Measurements from ENCODE around the gene SSTR4.
"Not testable (repeated sequence)": the region's sequence is repeated elsewhere in the genome, so short reads cannot be mapped to it uniquely, and the experiment has no call there.

SSTR4 gene

GRCh38 chr20:23034721-23035671 lies at the start of gene SSTR4:
TSS of gene SSTR4 (plus strand) at chr20:23035312. CDS start at chr20:23035484, 172 bp downstream.
- no peak for DNase-seq (ENCODE audit: low read depth)

- no peak for DNase-seq (ENCODE audit: low read depth)
Measured at GRCh38 chr20:22986601-22987000, 48.5 kb upstream of the SSTR4 start.

DNA sequence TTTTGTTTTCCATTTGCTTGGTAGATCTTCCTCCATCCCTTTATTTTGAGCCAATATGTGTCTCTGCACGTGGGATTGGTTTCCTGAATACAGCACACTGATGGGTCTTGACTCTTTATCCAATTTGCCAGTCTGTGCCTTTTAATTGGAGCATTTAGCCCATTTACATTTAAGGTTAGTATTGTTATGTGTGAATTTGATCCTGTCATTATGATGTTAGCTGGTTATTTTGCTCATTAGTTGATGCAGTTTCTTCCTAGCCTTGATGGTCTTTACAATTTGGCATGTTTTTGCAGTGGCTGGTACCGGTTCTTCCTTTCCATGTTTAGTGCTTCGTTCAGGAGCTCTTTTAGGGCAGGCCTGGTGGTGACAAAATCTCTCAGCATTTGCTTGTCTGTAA lies 43.7 kb upstream of the SSTR4 start:
- DNase-seq (ENCODE audit: low read depth) = not testable (repeated sequence)

DNA sequence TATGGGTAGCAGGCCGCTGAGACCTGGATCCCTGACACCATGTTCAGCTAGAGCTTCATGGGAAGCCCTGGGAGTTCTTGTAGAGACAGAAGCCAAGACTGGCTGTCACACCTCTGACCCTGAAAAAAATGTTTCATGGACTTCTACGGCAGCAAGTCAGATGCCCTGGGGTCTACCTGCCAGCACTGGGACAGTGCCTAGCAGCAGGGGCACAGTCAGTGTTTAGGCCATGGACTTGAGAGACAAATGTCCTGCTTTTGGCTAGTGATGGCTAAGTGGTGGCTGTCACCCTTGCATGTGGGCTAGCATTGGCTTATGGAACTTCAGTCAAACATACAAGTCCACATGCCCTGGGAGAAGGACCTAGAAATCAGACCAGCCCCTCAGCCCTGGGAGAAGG lies 41.3 kb upstream of the SSTR4 start:
- no peak for DNase-seq (ENCODE audit: low read depth)

DNA sequence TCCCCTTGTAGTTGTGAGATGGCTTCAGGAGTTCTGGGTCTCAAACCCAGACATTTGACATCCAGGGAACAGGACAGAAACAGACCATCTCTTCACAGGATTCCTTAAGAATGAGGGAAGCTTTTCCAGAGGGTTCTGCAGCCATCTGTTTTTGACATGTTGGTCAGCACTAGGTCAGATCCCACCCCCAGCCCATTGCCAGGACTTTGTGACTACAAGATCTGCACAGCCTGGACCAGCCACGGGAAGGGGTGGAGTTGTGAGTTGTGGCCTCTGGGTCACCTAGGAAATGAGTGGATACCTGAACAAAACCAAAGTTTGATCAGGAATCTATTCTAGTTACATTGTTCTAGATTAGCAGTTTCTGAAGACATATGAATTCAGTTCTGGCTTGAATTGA lies 39.2 kb upstream of the SSTR4 start:
- DNase-seq (ENCODE audit: low read depth) = no peak

DNA sequence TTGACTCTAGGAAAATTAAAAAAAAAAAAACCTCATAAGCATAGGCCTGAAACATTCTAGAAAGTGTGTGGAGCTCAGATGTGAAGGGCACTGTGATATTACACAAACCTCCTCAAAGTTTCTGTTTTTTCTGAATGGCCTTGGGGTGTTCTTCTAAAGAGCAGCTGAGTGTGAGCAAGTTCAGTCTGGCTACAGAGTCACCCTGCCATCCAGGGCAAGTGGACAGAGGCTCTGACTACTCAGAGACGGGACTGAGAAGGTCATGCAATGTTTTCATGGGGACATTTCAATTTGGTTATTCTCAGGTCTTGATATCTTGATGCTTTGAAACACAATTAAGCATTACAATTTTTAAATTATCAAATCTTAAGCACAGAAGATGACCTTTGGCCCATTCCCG lies 36.6 kb upstream of the SSTR4 start:
- DNase-seq (ENCODE audit: low read depth) = no peak

DNA sequence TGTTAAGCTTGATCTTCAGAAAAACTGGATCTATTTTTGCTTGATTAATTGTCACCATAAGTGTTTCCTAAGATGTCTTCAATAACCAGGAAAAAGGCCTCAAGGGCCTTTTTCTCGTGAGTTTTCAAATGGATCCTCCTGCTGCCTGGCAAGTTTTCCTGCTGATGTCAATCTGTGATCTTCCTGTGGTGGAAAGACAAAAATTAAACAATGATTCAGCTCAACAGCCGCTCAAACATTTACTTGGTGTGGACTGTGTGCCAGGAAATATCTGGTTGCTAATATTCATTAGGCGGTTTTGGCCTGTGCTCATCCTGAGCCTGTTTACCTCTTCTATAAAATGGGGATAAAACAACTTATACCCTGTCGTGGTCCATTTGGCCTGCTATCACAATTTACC lies 35.4 kb upstream of the SSTR4 start:
- no peak for DNase-seq (ENCODE audit: low read depth)

GRCh38 chr20:23000232-23000947 lies 34.7 kb upstream of the SSTR4 start:
- DNase-seq (ENCODE audit: low read depth) = no peak

- no peak for DNase-seq (ENCODE audit: low read depth)
Measured at GRCh38 chr20:23002276-23002675, 32.8 kb upstream of the SSTR4 start.

GRCh38 chr20:23003077-23003635 lies 32.0 kb upstream of the SSTR4 start:
- no peak for DNase-seq (ENCODE audit: low read depth)

GRCh38 chr20:23003881-23004460 lies 31.1 kb upstream of the SSTR4 start:
- DNase-seq (ENCODE audit: low read depth) = no peak

DNA sequence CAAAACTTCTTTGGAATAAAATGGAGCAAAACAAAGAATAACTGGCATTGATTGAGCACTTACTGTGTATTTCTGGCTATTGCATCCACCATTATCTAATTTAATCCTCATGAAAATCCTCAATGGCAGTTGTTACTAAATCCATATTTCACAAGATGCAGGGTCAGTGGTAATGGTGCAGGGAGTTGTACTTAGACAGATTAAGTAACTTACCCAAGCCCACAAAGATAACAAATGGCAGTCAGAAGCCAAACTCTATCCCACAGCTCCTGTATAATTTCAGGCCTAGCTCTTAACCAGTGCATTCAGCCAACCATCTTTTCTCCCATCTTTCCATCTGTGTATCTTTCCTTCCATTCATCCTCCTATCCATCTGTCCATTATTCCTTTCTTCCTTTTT lies 29.3 kb upstream of the SSTR4 start:
- DNase-seq (ENCODE audit: low read depth) = no peak

DNA sequence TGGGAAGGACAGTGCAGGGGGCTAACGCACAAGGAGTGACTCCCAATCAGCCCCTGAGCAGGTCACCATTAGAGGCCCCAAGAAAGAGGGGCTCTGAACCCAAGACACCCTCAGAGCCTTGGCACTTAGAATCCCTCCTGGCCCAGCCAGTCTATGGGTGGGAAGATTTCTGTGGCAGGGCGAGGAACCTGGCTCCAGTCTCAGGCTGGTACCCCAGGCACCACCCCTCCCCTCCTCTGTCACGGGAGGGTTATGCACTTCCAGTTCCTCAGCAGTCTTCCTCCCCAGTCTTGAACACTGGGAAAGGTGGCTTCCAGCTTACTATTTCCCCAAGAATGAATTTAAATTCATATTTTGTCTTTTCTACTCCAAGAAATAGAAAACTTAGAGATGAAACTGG lies 27.6 kb upstream of the SSTR4 start:
- DNase-seq (ENCODE audit: low read depth) = no peak

GRCh38 chr20:23007886-23008655 lies 27.0 kb upstream of the SSTR4 start:
- no peak for DNase-seq (ENCODE audit: low read depth)

DNA sequence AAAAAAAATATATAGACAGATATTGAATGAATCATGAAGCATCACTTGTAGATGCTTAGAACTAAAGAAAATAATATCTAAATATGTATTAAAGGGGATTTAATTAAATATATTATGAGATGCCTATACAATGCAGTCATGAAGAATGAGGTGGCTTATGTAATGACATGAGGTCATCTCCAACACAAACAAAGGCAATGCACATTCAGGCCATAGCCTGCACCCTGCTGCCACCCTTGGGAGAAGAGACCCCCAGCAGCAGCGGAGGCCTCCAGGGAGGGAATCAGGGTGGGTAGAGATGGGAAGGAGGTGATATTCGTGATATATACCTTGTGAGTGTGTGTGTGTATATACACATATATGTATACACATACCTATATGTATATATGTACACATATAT lies 26.4 kb upstream of the SSTR4 start:
- DNase-seq (ENCODE audit: low read depth) = no peak

DNA sequence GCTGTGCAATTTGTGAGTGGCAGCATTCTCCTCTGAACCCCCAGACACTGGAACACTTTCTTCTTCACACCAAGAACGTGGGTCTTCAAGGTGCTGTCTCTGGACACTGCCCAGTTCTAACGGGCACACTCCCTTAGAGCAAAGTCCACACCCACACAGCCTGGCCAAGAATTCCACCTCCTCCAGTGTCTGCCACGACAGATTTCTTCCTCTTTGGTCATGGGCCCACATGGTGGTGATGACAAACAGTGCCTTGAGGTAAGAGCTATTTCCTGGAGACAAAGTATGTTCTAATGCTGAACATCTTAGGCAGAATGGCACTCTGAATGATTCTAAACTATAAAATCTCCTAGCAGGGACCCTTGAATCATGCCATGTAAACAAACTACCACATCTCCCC lies 25.5 kb upstream of the SSTR4 start:
- no peak for DNase-seq (ENCODE audit: low read depth)

DNA sequence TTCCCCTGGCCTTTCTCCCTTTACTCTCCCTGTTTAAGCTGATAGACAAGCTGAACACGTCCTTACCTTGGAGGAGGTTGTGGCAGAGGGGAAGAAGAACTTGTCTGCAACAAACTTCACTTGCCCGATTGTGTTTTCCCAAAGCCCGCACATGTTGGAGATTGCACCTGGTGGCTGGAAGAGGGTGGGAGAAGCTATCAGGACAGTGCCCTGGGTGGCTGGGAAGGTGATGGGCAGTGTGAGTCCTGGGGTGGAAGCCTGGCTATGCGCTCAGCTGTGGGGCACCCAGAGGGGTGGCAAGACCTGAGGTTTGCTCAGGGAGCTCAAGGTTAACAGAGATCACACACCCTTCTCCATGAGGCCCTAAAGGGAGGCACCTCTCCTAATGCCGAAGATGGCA lies 25.0 kb upstream of the SSTR4 start:
- no peak for DNase-seq (ENCODE audit: low read depth)

DNA sequence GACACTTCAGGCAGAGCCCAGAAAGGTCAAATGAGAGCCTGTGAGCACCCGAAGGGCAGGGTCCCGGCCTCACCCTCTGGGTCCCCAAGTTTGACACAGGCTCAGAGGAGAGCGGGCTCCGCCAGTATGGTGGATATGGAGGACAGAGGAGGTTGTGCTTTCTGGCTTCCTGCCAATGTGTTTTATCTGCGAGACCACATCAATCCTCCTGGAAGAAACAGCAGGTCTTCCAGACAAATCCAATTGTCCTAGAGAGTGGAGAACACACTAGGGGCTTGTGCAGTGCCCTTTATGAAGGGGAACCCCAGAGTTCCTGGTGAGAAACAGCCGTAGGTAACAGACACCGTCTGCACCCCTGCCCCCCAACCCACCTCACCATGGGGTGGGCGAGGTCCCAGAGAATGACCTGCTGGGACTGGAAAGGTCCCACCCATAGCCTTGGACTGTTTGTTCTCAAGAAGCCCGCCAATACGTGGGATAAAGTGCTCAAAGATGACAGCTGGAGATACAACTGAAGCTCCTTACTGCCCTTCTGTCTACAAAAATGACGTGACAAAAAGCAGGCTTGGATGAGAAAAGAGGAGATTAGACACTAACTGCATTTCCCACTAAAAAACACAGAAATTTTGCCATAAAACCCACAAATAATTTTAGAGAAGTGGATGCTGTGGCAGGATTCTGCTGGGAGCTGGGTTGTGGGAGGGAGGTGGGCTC lies 23.9 kb upstream of the SSTR4 start:
- DNase-seq (ENCODE audit: low read depth) = no peak

DNA sequence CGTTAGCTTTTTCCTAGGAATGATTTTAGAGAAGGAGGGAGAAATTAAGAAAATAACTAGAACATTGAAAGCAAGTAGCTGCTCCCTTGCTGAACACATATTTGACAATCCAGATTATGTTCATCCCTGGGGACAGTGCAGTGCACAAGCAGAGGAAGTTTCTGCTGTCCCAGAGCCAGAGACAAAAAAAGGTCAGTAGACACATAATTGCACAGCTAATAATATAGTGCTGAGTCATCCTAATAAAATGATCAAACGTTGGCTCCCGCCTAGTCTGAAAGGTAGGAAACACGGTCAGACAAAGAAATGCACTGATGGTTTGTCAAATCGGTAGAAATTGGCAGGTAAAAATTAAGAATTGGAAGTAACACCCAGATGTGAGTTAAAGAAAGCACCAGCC lies 21.7 kb upstream of the SSTR4 start:
- DNase-seq (ENCODE audit: low read depth) = no peak

- no peak for DNase-seq (ENCODE audit: low read depth)
Measured at GRCh38 chr20:23017516-23017915, 17.6 kb upstream of the SSTR4 start.

GRCh38 chr20:23018432-23018831 lies 16.7 kb upstream of the SSTR4 start:
- DNase-seq (ENCODE audit: low read depth) = no peak
